IPS-NIHi7 (cell line): ENCODE measurements around the gene WNT3A.

Source experiments
- DNase-seq: peaks from one replicate; pipeline ENCODE4 v3.0.0; 2012; ENCODE audit warnings: mixed read lengths; ENCODE audit errors: extremely low spot score

The WNT3A gene

DNA sequence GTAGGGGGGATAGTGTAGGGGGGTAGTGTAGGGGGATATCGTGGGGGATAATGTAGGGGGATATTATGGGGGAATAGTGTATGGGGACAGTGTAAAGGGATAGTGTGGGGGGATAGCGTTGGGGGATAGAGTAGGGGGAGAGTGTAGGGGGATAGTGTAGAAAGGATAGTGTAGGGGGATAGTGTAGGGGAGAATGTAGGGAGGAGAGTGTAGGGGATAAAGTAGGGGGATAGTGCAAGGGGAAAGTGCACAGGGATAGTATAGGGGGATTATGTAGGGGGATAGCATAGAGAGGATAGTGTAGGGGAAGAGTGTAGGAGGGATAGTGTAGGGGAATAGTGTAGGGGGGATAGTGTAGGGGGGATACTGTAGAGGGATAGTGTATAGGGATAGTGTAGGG is 63.4 kb downstream of the WNT3A start:
- no peak for DNase-seq

DNA sequence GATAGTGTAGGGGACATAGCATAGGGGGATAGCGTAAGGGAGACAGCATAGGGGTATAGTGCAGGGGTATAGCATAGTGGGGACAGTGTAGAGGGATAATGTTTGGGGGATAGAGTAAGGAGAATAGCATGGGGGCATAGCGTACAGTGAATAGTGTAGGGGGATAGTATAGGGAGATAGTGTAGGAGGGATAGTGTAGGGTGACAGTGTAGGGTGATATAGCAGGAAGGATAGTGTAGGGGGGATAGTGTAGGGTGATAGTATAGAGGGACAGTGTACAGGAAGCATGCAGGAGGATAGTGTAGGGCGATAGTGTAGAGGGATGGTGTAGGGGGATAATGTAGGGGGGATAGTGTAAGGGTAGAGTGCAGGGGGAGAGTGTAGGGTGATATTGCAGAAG is 64.1 kb downstream of the WNT3A start:
- no peak for DNase-seq

DNA sequence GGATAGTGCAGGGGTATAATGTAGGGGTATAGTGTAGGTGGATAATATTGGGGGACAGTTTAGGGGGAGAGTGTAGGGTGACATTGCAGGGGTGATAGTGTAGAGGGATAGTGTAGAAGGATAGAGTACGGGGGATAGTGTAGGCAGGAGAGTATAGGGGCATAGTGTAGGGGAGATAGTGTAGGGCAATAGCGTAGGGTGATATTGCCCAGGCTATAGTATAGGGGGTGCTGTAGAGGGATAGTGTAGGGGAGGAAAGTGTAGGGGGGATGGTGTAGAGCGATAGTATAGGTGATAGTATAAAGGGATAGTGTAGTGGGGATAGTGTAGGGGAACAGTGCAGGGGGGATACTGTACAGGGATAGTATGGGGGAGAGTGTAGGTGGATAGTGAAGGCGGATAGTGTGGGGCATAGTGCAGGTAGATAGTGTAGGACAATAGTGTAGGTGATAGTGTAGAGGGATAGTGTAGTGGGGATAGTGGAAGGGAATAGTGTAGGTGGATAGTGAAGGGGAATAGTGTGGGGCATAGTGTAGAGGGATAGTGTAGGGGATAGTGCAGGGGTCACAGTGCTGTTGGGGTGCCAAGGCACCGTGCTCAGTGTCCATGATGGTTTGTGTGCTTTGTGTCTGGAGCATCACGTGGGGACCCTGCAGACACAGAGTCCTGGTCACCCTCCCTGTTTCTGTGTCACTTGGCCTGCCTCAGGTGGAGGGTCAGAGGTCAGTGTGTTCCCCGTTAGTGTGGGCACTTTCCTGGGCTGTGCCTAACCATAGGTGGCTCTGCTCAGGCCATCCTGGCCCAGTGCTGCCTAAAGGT is 65.2 kb downstream of the WNT3A start:
- DNase-seq, result no peak

DNA sequence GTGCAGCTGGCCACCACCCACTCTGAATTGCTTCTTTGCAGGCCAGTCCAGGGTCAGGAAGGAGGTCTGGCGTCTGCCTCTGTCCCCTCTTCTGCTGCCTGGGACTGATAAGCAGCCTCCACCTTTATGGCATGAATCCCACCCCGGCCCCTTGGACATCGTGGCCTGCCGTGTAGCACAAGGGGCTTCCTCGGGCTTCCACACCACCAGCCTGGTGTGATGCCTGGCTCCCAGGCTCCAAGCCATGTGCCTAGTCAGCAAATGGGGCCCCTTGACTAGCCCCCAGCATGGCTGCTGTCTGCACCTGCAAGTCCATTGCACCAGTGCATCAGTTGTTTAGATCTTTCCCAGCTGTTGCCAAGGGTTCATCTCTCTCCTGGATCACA is 65.9 kb downstream of the WNT3A start:
- no peak for DNase-seq

DNA sequence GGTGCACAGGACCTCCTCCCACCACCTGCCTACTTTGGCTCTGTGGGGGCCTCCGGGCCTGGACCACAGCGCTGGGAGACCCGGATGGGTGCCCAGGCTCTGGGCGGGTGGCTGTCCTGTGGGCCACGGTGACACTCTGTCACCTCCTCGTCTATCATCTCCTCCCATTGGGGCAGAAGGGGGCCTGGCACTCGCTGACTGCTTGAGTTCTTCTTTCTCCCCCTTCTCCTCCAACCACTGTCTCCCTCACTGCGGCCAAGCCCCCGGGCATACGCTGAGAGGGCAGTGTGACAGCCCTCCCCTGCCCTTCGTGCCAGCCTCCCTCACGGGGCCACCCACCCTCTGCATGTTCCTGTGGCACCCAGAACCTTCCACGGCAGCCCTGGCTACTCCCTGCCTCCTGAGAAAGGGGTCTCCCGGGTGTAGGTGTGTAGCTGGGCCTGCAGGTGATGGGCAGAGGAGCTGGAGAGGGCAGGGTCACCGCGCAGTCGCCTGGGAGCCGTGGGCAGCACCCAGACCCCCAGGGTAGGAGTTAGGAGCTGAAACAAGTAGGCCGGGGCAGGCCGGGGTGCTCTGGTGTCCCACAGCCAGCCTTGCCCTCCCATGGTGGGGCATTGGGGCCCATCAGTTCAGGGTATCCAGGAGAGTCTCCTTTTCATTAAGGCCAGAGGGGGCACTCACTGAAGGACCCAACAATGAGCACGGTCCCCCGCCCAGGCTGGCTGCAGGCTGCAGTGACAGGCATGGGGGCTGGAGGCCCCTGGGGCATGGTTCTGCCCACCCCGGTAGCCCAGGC is 66.5 kb downstream of the WNT3A start:
- no peak for DNase-seq

DNA sequence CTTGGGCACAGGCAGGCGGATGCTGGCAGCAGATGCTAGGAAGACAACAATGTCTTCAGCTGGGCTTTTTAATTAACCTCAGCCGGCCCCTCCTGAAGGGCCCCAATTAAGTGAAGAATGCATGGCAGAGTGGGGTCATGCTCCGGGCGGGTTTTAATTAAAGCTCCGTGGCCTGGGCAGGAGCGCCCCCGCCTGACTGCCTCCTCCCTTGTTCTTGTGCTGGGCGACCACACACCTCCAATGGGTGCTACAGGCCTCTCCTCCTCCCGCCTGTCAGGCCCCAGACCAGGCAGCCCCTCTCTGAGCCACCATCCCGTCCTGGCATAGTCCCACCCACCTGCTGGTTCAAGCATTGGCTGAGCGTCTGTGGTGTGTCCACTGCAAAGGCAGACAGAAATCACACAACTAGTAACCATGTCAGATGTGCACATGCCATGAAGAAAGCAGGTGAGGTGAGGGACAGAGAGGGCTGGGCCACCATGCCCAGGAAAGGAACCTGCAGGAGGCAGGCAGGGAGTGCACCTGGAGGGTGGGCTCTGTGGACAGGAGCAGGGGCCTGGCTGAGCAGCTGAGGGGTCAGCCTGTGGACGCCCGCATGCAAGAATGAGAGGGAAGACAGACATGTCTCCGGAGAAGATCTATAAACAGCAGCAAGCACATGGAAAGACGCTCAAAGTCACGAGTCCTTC is 67.2 kb downstream of the WNT3A start:
- DNase-seq, result peak; percentile 72

DNA sequence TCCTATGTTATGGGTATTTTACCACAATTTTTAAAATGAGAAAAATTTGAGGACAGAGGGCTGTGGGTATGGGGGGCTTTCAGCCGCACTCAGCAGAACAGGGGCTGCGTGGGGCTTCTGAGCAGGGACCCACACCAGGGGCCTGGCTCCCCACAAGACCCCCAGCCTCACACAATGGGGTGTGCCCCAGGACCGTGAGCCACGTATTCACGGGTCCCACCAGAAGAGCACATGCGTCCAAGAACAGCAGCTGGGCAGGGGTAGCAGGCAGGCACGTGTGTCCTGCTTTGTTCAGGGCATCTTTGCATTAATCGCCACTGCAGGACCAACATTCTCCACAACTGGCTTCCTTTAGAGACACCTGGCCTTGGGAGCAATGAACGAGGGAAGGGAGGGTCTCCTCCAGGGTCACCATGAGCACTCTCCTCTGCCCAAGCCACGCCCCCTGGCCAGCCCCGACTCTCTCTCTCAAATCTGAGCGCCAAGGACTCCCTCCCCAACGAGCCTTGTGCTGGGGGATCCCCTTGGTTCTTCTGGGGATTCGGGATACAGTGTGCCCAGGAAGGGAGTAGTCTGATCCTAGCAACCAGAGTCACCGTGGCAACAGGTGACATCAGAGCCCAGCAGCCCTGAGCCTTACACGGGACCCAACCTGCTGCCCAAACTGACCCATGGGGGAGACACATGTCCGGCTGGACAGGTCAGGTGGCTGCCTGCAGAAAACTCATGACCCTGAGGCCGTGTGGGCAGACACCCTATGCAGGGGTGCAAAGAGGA is 68.3 kb downstream of the WNT3A start:
- no peak for DNase-seq

DNA sequence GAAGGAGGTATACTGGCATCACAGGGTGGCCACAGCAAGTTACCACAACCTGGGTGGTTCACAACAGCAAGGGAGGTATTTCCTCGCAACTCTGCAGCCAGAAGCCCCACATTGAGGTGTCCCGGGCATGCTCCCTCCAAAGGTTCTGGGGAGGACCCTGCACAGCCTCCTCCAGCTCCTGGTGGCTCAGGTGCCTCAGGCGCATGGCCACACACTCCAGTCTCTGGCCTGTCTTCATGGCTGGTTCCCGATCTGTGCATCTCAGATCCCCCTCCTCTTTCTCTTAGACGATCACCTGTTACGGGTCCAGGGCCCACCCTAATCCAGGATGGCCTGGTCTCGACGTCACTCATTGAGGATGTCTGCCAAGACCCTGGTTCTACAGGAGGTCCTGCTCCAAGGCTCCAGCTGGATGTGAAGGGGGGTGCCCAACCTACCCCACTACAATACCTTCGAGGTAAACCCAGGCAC is 69.0 kb downstream of the WNT3A start:
- DNase-seq, result no peak

DNA sequence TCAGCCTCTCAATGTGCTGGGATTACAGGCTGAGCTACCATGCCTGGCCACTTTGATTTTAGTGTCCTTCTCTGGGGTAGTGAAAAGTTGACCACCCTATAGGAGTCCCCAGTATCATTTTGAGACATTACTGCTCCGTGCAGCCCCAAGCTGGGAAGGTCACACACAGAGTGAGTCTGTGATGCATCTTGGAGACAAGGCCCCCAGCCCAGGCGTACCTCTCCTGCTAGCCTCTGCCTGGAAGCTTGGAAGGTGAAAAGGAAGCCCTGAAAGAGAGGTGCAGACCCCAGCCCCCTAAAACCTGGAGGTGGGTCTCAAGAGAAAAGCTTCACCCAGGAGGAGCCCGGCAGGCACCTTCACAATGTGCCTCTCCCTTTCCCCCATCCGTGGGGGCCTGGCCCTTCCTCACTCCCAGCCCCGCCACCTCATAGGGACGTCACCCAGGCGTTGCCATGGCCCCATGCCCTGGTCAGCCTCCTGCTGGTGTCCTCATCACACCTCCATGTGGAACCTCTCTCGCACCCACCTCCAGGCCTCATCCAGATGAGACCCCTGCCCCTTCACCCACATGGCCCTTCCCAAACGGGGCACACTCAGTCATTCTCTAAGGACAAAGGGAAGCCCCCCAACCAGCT is 70.1 kb downstream of the WNT3A start:
- no peak for DNase-seq

DNA sequence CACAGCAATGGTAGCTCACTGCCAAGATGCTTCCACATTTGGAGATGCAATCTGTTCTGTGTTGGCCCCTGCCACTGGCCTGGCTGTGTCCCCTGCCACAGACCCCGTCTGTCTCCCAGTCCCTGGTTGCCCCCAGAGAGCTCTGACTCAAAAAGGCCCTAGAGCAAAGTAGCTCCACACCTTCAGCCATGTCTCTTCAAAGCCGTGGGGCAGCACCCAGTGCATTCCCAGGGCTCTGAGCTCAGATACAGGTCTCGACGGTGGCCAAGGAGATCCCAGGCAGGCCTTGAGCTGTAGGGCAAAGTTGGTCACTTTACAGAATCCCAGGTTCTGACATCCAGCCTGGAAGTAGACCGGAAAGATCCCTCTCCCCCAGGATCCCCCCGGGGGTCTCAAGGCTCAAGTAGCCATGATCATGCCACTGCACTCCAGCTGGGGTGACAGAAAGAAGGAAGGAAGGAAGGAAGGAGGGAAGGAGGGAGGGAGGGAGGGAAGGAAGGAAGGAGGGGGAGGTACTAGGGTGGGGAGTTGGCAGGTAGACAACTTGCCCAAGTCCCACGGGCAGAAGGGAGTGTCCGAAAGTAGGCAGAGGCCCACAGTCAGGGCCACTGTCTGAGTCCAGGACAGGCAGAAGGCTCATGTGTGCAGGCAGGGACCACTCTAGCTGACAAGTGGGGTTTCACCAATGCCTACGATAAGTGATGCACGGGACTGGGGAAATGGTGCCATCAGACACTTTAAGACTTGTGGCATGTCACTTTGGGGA is 71.0 kb downstream of the WNT3A start:
- no peak for DNase-seq

DNA sequence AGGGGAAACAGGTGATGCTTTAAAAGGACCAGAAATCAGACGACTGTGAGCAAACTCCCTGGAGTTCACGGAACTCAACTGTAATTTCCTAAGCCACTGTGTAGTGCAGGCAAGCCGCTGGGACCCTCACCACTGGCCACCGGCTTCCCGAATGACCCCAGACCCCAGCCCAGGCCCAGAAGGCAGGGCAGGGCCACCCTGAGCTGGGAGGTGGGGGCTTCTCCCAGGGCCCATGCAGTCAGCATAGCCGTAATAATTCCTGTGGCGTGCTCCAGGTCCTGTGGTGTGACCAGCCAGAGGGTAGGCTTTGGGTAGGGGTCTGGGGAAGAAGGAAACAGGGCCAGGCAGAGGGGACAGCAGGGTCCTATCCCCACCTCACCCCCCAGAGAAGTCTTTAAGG is 72.2 kb downstream of the WNT3A start:
- DNase-seq, result no peak

DNA sequence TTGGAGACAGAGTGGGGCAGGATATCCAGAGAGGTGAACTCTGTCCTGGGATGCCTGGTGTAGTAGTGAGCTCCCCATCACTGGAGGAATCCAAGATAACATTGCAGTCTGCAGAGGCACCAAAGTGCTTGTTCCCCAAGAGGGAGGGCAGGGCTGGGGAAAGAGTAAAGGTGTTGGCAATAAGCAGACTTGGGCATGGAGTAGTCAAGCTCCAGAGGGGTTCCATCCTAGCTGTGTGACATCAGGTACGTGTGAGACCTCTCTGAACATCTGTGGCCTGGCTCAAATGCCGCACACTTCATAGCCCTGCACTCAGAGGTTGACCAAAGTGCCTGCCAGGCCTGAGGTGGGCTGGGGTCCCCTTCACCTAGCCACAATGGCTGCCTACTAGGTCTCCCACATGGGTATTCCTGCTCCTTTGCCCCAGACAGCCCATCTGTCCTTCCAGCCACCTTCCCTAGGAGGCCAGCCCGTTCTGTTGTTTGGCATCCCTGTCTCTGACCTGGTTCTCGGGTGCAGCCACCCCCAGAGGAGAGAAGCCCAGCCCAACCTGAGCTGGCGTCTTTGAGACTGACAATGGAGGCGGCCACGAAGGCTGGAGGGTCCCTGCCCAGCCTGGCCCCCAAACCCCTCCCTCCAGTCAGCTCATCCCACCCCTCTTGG is 72.9 kb downstream of the WNT3A start:
- no peak for DNase-seq

DNA sequence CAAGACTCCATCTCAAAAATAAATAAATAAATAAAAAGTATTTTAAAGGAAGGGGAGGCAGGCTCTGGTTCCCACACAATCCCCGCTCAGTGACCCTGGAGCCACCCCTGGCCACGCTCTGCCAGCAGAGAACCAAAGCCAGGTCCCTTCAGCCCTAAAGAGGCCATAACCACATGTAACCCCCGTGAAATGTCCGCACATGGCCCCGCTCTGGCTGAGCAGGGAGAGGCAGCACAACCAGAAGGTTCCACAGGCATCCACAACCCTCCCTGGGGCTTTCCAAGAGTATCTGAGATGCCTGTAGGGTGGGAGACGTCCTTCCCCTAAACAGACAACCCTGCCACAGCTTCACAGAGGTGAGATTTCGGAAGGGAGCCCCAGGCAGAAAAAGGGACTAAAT is 74.3 kb downstream of the WNT3A start:
- DNase-seq, result no peak

DNA sequence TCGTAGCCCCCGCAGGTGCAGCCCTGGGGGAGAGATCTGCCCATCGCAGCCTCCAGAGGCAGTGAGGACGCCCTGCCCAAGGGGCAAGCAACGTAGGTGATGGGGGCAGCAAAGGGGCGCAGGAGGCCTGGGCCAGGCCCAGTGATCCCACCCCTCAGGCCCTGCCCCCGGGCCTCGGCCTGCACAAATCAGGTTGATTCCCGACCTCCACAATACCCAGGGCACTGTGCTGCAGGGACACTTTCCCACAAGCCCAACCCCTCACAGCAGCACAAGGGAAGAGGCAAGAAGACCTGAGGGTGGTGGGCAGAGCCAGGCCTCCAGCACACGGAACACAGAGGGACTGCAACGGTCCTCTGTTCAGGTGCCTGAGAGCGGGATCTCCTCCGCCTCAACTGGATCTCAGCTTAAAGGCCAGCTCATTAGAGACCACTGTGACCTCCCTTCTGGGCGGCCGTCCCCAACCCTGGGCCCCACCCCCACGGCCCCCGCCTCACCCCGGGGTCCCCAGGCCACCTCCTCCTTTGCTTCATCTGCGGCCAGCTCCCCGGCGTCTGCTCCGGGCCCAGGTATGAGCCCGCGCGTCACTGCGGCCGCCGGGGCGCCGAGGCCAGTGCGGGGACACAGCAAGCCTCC is 74.9 kb downstream of the WNT3A start:
- DNase-seq, result peak; percentile 48

DNA sequence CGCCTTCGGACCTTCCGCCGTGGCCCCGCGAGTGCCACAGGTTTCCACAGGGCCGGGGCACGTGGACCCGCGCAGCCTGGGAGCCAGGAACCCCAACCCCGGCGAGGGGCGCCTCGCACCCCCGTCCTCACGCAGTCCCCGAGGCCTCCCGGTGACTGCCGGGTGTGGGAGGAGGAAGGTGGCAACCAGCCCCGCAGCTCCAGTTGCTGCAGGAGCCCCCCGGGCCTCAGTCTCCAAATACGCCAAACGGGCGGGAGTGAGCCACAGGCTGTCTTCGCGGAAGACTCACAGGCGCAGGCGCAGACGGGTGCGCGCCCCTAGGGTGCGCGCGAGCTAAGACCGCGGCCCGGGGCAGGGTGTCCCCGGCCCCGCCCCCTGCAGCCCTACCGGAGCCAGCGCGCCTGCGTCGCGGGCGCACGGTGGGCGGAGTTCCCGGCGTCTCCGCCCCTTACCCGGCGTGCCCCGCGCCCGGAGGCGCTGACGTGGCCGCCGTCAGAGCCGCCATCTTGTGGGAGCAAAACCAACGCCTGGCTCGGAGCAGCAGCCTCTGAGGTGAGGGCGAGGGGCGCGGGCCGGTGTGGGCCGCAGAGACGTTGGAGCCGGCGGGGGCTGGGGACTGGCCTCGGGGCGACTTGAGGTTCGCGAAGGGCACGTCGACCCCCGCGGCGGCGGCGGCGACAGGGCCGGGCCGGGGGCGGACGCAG is 75.6 kb downstream of the WNT3A start, which contains the start of gene ARF1:
Gene ARF1 (plus strand): TSS at position 495 of the 704 bp plus-strand sequence. CDS start 14,407 bp downstream, outside the sequence.
- DNase-seq, result peak; percentile 97

DNA sequence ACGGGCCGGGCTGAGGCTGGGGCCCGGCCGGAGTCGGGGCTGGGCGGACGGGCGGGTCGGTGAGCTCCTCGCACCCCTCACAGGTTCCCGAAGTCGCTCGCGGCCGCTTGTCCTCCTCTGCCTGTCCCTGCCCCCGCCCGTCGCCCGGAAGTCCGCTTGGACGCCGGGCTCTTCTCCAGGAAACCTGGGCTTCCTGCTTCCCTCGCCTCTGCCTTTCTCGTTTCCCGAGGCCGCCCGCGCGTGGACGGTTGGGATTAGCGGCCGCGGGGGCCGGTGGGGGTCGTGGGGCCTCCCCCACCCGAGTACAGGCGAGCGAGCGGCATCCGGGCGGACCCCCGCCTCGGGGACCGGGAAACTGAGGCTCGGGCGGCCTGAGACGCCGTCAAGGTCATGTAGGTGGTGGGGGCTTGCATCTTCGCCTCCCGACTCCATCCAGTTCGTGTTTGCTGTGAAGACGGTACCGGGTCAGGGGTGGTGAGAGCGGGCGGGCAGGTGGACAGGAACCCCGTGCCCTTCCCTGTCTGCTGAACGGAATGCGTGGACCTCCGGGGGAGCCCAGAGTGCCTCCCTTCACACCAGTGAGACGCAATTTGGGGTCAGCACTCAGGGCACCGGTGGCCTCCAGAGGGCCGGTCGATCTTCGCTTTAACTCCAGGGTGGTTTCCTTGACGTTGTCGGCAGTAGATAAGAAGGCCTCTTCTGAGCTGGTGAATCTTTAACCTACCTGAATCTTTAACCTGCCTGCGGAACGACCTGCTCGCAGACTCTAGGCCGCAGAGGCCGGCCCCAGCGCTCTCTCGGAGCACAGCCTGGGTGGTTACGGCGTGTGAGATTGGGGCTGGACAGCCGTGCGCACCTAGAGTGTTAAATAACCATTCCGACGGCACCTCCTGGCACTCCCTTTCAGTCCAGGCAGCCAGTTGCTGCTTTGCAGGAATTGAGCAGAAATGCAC is 76.4 kb downstream of the WNT3A start:
- no peak for DNase-seq

DNA sequence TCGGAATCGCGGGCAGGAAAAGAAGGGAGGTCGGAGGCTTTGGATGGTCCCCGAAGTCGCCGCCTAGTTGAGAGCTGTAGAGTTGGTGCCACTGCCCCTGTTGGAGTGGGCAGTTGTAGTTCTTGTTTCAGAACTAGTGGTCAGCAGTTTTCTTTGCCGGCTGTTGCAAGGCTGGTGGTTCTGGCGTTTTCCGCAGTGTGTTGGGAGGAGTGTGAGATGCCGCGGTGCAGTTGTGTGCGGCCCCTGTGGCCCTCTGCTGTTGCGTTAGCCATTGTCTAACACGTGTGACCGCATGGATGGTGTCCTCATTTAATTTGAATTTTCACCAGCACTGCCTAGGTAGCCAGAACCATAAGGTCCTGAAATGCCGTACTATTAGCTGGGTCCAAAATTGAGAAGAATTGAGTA is 77.1 kb downstream of the WNT3A start:
- DNase-seq, result no peak
